ENCODE measurements around the gene MAP1S.

Gene MAP1S

DNA sequence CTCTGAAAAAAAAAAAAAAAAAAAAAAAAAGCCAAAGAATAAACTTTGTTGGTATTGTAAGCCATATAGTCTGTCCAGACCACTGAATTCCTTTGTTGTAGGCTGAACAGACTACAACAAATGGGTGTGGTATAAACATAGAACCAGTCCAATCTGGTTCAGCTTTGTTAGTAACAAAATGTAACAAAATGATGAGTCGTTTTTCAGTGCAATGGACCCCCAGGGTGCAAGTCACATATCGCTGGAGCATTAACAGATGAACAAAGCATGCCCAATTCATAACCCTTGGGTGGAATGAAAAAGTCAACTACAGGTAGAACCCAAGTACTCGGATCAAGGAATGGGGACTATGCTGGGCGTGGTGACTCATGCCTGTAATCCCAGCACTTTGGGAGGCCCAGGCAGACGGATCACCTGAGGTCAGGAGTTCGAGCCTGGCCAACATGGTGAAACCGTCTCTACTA, 18.4 kb downstream of the MAP1S start:
- DNase-seq = no peak

DNA sequence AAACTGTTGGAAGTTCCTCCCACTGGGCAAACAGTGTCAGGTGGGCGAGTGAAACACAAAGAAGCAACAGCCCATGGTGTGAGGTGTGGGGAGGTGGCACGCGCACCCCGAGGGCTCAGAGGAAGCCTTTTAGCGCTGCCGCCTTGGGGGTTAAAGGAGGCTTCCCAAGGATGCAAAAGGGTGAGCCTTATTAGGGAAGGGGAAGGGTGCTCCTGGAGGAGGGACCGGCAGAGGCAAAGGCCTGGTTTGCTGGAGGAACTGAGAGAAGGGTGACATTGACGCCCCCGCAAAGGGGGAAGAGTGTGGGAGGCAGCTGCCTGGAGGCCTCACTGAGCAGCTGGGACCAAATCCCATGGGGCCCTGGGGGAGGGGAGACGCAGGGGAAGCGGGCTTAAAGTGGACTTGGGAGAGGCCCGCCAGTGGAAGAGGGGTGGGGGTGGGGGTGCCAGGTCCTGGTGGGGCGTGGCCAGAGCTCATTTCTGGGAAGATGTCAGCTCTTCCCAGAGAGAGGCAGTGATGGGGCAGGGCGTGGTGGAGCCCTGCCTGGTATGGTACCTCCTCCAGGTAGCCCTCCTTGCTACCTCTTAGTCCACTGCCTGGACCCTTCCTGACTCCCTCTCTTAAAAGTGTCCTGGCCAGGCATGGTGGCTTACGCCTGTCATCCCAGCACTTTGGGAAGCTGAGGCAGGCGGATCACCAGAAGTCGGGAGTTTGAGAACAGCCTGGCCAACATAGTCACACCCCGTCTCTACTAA, 20.0 kb downstream of the MAP1S start:
- no peak for DNase-seq

DNA sequence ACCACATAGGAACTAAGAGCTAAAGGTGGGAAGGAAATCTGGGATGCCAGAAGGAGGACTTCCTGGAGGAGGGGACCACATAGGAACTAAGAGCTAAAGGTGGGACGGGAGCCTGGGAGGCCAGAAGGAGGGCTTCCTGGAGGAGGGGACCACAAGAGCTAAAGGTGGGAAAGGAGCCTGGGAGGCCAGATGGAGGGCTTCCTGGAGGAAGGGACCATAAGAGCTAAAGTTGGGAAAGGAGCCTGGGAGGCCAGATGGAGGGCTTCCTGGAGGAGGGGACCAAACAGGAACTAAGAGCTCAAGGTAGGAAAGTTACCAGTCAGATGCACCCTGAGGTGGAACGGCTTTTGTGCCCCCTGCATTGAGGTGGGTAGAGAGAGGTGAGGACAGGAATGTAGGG, 22.2 kb downstream of the MAP1S start:
- no peak for DNase-seq

DNA sequence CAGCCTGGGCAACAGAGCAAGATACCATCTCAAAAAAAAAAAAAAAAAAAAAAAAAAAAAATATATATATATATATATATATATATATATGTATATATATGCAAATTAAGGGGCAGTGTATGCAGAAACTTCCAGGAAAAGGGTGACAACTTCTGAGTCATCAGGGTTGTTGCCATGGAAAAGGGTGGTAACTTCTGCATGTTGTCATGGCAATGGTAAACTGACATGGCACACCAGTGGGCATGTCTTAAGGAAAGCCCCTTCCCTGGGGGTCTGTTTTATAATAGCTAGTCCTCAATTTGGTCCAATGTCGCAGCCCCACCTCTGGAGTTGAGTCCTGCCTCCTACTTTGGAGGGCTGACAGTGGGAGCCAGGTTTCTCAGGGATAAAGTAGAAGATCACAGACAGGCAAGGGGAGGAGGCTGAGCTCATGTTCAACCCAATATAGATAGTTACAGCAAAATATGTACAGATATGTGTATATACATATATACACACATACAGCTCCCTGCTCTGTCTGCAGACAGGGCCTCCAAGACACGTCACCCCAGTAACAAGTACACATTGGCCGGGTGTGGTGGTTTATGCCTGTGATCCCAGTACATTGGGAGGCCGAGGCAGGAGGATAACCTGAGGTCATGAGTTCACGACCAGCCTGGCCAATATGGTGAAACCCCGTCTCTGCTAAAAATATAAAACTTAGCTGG, 24.7 kb downstream of the MAP1S start:
- peak; percentile 57 for DNase-seq

- peak; percentile 95 for DNase-seq
Measured at GRCh38 chr19:17747205-17748098, 28.2 kb downstream of the MAP1S start.

DNA sequence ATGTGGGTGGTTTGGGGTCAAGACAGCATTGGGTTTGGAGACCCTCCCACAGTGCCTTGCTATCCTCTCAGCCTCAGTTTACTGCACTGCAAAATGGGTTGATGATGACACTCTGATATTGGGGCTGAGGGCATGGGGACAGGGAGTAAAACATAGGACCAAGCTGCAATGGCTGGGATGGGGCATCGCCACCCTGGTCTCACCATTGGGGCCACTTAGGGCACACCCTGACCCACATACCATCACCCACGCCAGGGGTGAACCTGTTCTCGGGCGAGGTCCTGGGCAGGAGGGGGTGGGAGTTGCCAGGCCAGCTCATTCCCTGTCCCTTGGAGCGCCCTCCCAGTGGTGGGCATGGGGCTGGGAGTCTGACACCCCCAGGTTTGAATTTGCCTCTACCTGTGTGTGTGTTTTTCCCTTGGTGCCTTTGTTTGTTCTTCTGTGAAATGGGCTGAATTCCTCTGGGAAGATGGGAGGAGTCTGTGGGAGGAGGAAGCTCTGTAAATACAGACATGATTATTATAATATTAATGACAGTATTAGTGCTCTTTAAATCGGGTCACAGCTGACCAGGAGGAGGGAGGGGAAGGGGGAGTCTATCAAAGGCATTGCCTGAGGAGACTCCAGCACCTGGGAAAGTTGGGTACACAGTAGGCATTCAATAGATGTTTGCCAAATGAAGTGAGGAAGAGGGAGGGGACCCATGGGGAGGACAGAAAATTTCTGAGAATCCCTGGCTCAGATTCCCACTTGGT, 29.8 kb downstream of the MAP1S start:
- no peak for DNase-seq

GRCh38 chr19:17749912-17750317, 30.6 kb downstream of the MAP1S start:
- no peak for DNase-seq

GRCh38 chr19:17751103-17751911, 32.0 kb downstream of the MAP1S start, which contains the start of gene FCHO1:
Gene FCHO1, plus strand, starts transcription at chr19:17751477. Its CDS starts 3,688 bp downstream, at chr19:17755165.
- peak; percentile 71 for DNase-seq

DNA sequence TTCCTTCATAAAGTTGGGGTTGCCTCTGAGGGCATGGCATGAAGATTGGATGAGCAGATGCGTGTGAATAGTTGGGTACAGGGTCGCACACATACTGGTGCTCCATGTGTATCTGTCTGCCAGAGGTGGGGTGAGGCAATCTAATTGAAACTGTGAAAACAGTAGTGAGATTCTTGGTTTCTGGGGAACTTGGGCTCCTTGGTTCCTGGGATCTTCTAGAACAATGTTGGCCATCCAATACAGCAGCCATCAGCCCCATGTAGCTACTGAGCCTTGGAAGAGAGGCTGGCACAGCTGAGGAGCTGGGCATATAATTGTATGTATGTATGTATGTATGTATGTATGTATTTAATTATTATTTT, 32.6 kb downstream of the MAP1S start:
- peak; percentile 12 for DNase-seq

- no peak for DNase-seq
Measured at GRCh38 chr19:17752865-17753639, 33.8 kb downstream of the MAP1S start.

- no peak for DNase-seq
Measured at GRCh38 chr19:17753976-17754375, 34.7 kb downstream of the MAP1S start.

- DNase-seq = no peak
Measured at GRCh38 chr19:17754634-17755442, 35.6 kb downstream of the MAP1S start.

GRCh38 chr19:17755443-17755890, 36.2 kb downstream of the MAP1S start:
- DNase-seq = no peak

GRCh38 chr19:17755977-17756670, 36.8 kb downstream of the MAP1S start:
- peak; percentile 19 for DNase-seq

DNA sequence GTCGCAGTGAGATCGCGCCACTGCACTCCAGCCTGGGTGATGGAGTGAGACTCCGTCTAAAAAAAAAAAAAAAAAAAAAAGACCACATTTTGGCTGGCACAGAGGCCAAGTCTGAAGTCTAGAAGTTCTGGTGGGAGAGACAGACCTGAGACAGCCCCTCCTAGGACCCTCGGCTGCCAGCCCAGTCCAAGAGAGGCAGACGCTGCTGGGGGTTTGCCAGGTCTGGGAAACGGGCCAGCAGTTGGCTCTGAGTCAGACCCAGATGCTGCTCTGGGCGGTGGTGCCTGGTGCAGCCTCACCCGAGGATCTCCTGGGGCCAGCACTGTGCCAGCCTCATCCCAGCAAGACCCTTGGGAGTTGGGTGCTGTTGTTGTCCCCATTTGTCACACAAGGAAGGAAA, 37.8 kb downstream of the MAP1S start:
- peak; percentile 76 for DNase-seq

GRCh38 chr19:17758515-17758914, 39.2 kb downstream of the MAP1S start:
- no peak for DNase-seq

DNA sequence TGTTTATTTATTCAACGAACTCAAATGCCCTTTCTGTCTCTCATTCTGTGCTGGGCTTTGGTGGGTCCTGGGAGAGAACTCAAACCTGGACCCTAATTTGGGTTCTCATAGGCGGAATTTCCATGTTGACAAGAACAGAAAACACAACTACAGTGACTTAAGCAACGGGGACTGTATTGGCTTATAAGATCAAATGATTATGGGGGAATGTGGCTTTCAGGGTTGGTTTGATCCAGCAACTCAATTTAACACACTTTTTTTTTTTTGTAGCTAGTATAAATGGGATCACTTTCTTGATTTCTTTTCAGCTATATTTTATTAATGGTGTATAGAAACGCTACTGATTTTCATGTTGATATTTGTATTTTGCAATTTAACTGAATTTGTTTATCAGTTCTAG, 41.9 kb downstream of the MAP1S start:
- no peak for DNase-seq

DNA sequence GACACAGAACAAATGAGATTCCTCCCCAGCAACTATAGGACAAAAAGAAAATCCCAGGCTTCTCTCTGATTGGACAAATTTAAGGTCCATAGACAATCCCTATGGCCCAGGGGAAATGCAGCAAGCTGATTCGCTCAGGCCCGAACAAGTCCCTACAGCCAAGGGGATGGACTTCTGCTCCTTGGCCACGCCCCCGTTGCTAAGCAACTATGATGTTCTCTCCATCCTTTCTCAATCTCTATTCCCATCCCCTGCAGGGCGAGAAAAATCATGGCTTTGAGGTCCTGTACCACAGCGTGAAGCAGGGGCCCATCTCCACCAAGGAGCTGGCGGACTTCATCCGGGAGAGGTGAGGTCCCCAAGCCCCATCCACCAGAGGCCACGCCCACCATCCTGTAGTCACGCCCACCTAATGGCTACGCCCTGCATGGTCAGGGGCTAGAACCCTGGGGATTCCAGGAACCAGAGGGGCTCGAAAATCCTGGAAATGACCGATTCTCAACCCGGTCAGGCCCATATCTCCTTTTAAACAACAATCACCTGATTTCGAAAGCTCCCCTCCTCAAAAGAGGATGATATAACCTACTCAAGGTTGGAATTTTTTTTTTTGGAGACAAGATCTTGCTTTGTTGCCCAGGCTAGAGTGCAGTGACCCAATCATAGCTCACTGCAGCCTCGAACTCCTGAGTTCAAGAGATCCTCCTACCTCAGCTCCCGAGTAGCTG, 43.4 kb downstream of the MAP1S start:
- DNase-seq = peak; percentile 62

Data from hematopoietic multipotent progenitor cell treated with erythropoietin and hydrocortisone succinate and interleukin-3 and kit ligand, for 8 days (in vitro differentiated cells).